Prostate gland (tissue), 2 donors: ENCODE data around the gene CRTC3. TPM values are rescaled to one million over a fixed set of nuclear protein-coding genes. Genes with fewer than 3 reads are reported as not detected.
"Not testable (repeated sequence)": the region's sequence is repeated elsewhere in the genome, so short reads cannot be mapped to it uniquely, and the experiment has no call there.

Experiments used
- DNase-seq: peaks from one replicate; pipeline ENCODE4 v3.0.0-alpha.2; 2019; ENCODE audit warnings: low spot score
- H3K27ac ChIP-seq, 2 donors: fragments of 200-600 bp; sonication (generic); 2 replicates each; pipeline ENCODE4 v1.5.1; 2017 to 2019
- H3K27me3 ChIP-seq: fragments of 200-600 bp; sonication (generic); replicated peaks from 2 replicates; pipeline ENCODE4 v1.5.1; 2019; ENCODE audit not compliant: insufficient read depth
- H3K36me3 ChIP-seq, 2 donors: fragments of 200-600 bp; sonication (generic); 1 replicate in 1 of 2; 2 replicates in 1 of 2; pipeline versions ENCODE4 v1.5.1 to v1.8.1; 2017 to 2019
- H3K4me1 ChIP-seq: fragments of 200-600 bp; sonication (generic); replicated peaks from 2 replicates; pipeline ENCODE4 v1.5.1; 2019
- H3K4me3 ChIP-seq, 2 donors: fragments of 200-600 bp; sonication (generic); 2 replicates each; pipeline ENCODE4 v1.5.1; 2017 to 2019
- H3K9me3 ChIP-seq: fragments of 200-600 bp; sonication (generic); 2 replicates; pipeline ENCODE4 v1.5.1; 2017
- POLR2A ChIP-seq: fragments of 450-650 bp; IDR thresholded peaks from one replicate; pipeline ENCODE4 v1.6.1; 2016; ENCODE audit warnings: antibody characterized with exemption, mild to moderate bottlenecking
- POLR2AphosphoS5 ChIP-seq: sonication (generic); formaldehyde crosslinking; IDR thresholded peaks from one replicate; pipeline ENCODE4 v1.6.1; 2017; ENCODE audit warnings: antibody characterized with exemption
- WGBS: methylation state at CpG from one replicate; pipeline ENCODE4 v1.1.5; 2018; 5-methylcytosine and 5-hydroxymethylcytosine counted together
- intact Hi-C: fragments of 100-400 bp; cut with DNase I; formaldehyde crosslinking; loops from one replicate; pipeline ENCODE4 v1.14.2; 2022
- total RNA-seq, 2 donors: library from RNA; depleted of rRNA; stranded (reverse); fragments of >200 nt; gene quantifications; one replicate each; pipeline ENCODE4 v1.1.0, GENCODE V29; 2016
- TF ChIP-seq, protein P1 (sequence below), 4 experiments: fragments of 200-600 bp in 2 of 4; fragments of 450-650 bp in 2 of 4; sonication (generic) in 2 of 4; IDR thresholded peaks; 1 replicate in 3 of 4; 2 replicates in 1 of 4; pipeline ENCODE4 v1.5.1; 2016 to 2019; ENCODE audit warnings: antibody characterized with exemption in 4 of 4, mild to moderate bottlenecking in 2 of 4, moderate library complexity in 2 of 4

CRTC3 gene
- total RNA-seq, 2 donors from 2014 or later: 26.6 to 87.8 TPM

DNA sequence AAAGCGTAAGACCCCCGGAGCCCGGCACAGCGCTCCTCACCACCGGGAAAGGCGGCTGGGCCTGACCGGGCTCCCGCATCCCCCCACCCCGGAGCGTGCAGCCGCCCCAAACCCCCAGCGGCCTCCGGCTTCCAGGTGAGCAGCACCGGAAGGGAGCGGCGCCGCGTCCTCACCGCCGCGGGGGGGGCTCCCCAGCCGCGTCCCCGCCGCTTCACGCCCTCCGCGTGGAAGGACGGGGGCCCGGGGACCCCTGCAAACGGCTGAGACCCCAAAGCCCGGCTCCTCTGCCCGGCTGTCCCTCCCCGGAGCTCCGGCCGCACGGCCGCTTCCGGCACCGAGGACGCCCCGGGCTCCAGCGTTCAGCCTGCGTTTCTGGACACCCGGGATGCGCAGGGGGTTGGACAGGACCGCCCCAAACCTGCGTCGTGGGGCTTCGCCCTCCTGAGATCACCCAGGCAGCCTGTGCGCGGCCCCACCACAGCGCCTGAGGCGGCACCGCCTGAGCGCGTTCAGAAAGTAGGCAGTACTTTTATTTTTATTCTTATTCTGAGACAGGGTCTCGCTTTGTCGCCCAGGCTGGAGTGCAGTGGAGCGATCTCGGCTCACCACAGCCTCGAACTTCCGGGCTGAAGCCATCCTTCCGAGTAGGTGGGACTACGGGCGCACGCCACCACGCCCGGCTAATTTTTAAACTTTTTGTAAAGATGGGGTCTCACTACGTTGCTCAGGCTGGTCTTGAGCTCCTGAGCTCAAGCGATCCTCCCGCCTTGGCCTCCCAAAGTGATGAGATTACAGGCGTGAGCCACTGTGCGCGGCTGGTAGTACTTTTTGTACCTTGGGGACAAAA is 135.8 kb downstream of the CRTC3 start:
- peak; percentile 41 for DNase-seq
- intact Hi-C loops: no loop called here
- Histone ChIP-seq H3K4me3 (peak overlapping the region; percentile 63 to 78), H3K4me1 (no peaks in the 10 kb centered on the region), H3K36me3 (no peaks in the 10 kb centered on the region), H3K27ac (peak overlapping the region; percentile 86 to 89), H3K9me3 (no peaks in the 10 kb centered on the region), H3K27me3 (no peaks in the 10 kb centered on the region)
- 5% methylated on average over 62 of the region's 75 CpGs for WGBS
- TF ChIP-seq POLR2A: peak; percentile 58
- TF ChIP-seq POLR2AphosphoS5: no peak
- TF ChIP-seq, protein P1, sequence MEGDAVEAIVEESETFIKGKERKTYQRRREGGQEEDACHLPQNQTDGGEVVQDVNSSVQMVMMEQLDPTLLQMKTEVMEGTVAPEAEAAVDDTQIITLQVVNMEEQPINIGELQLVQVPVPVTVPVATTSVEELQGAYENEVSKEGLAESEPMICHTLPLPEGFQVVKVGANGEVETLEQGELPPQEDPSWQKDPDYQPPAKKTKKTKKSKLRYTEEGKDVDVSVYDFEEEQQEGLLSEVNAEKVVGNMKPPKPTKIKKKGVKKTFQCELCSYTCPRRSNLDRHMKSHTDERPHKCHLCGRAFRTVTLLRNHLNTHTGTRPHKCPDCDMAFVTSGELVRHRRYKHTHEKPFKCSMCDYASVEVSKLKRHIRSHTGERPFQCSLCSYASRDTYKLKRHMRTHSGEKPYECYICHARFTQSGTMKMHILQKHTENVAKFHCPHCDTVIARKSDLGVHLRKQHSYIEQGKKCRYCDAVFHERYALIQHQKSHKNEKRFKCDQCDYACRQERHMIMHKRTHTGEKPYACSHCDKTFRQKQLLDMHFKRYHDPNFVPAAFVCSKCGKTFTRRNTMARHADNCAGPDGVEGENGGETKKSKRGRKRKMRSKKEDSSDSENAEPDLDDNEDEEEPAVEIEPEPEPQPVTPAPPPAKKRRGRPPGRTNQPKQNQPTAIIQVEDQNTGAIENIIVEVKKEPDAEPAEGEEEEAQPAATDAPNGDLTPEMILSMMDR (IDR thresholded peaks at IDR 0.05): peak in 1 of 4 experiments; percentile 19

- TF ChIP-seq POLR2AphosphoS5: no peak
- no peak for TF ChIP-seq POLR2A
- TF ChIP-seq, protein P1 (IDR thresholded peaks at IDR 0.05): no peak
- WGBS: 92% methylated on average over 14 of the region's 14 CpGs
- no peak for DNase-seq
- peak overlapping the region; percentile 86 to 89 for H3K27ac ChIP-seq
- intact Hi-C loops: no loop called here
- H3K36me3 ChIP-seq: no peaks in the 10 kb centered on the region
- H3K9me3 ChIP-seq: no peaks in the 10 kb centered on the region
- no peaks in the 10 kb centered on the region for H3K27me3 ChIP-seq
- H3K4me1 ChIP-seq: no peaks in the 10 kb centered on the region
- peak overlapping the region; percentile 63 to 78 for H3K4me3 ChIP-seq
Measured at GRCh38 chr15:90666135-90666909, 136.6 kb downstream of the CRTC3 start.

GRCh38 chr15:90667073-90667754 is 137.5 kb downstream of the CRTC3 start:
- DNase-seq: no peak
- Histone ChIP-seq H3K4me3 (no peak overlapping the region), H3K4me1 (no peaks in the 10 kb centered on the region), H3K36me3 (no peaks in the 10 kb centered on the region), H3K27me3 (no peaks in the 10 kb centered on the region), H3K27ac (no peak overlapping the region), H3K9me3 (no peaks in the 10 kb centered on the region)
- TF ChIP-seq POLR2A (no peak), POLR2AphosphoS5 (no peak)
- TF ChIP-seq, protein P1 (IDR thresholded peaks at IDR 0.05): no peak
- intact Hi-C loops: no loop called here
- WGBS: 71% methylated on average over 8 of the region's 8 CpGs

- intact Hi-C loops, H3K36me3 ChIP-seq, H3K27me3 ChIP-seq, H3K9me3 ChIP-seq, H3K27ac ChIP-seq, H3K4me1 ChIP-seq, H3K4me3 ChIP-seq, DNase-seq: not testable (repeated sequence)
- WGBS: 89% methylated on average over 7 of the region's 7 CpGs
Measured at GRCh38 chr15:90667755-90668345, 138.1 kb downstream of the CRTC3 start.

DNA sequence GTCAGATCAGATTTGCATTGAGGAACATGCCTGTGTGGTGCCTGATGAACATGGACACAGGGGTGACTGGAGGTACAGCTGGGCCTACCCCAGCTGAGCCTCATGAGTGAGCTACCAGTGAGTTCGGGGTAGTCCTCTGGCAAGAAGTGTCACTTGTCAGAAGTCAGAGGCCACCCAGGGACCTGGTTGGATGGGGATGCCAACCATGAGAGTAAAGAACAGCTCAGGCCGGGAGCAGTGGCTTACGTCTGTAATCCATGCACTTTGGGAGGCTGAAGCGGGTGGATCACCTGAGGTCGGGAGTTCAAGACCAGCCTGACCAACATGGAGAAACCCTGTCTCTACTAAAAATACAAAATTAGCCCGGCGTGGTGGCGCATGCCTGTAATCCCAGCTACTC is 140.9 kb downstream of the CRTC3 start:
- H3K4me1 ChIP-seq, intact Hi-C loops, H3K27ac ChIP-seq, DNase-seq, H3K4me3 ChIP-seq, H3K9me3 ChIP-seq, H3K36me3 ChIP-seq, H3K27me3 ChIP-seq: not testable (repeated sequence)
- WGBS: 100% methylated on average over 8 of the region's 8 CpGs
